ENCODE results near the gene SPATA46. TPM values are rescaled to one million over a fixed set of nuclear protein-coding genes. Genes with fewer than 3 reads are reported as not detected.

The SPATA46 gene
- polyA plus RNA-seq, 1 donor = 2.2 TPM

GRCh38 chr1:162374406-162374805, 2.2 kb downstream of the SPATA46 start:
- no peak for DNase-seq

GRCh38 chr1:162373541-162374260, 3.0 kb downstream of the SPATA46 start:
- DNase-seq = no peak

GRCh38 chr1:162373072-162373427, 3.6 kb downstream of the SPATA46 start:
- no peak for DNase-seq

- DNase-seq = no peak
Observed at GRCh38 chr1:162372159-162373071, 4.2 kb downstream of the SPATA46 start.

- DNase-seq = no peak
Observed at GRCh38 chr1:162371611-162372010, 5.0 kb downstream of the SPATA46 start.

GRCh38 chr1:162370721-162371120, 5.9 kb downstream of the SPATA46 start:
- DNase-seq = no peak

- no peak for DNase-seq
Observed at GRCh38 chr1:162370161-162370560, 6.5 kb downstream of the SPATA46 start.

- DNase-seq = no peak
Observed at GRCh38 chr1:162369571-162369970, 7.1 kb downstream of the SPATA46 start.

GRCh38 chr1:162368451-162368850, 8.2 kb downstream of the SPATA46 start:
- DNase-seq = no peak

GRCh38 chr1:162367772-162368171, 8.9 kb downstream of the SPATA46 start:
- no peak for DNase-seq

- no peak for DNase-seq
Observed at GRCh38 chr1:162367073-162367472, 9.6 kb downstream of the SPATA46 start.

GRCh38 chr1:162366671-162367070, 10.0 kb downstream of the SPATA46 start:
- DNase-seq = no peak

- no peak for DNase-seq
Observed at GRCh38 chr1:162366149-162366548, 10.5 kb downstream of the SPATA46 start.

- DNase-seq = no peak
Observed at GRCh38 chr1:162365284-162366020, 11.2 kb downstream of the SPATA46 start.

- DNase-seq = no peak
Observed at GRCh38 chr1:162364498-162364897, 12.2 kb downstream of the SPATA46 start.

GRCh38 chr1:162363823-162364222, 12.8 kb downstream of the SPATA46 start:
- no peak for DNase-seq

- no peak for DNase-seq
Observed at GRCh38 chr1:162361349-162361748, 15.3 kb downstream of the SPATA46 start.

- DNase-seq = no peak
Observed at GRCh38 chr1:162360874-162361260, 15.8 kb downstream of the SPATA46 start.

GRCh38 chr1:162360237-162360873, 16.3 kb downstream of the SPATA46 start:
- DNase-seq = no peak

- DNase-seq = no peak
Observed at GRCh38 chr1:162359523-162360236, 17.0 kb downstream of the SPATA46 start.

- DNase-seq = no peak
Observed at GRCh38 chr1:162358928-162359327, 17.7 kb downstream of the SPATA46 start.
